ENCODE data around the gene REXO5. TPM values are rescaled to one million over a fixed set of nuclear protein-coding genes. Genes with fewer than 3 reads are reported as not detected.
"Not testable (repeated sequence)": the region's sequence is repeated elsewhere in the genome, so short reads cannot be mapped to it uniquely, and the experiment has no call there.

The REXO5 gene
- total and polyA plus RNA-seq, 2 of the 13 experiments (the other 11 are each of a cell fraction or from before 2014, with no cell fraction given), result 5.9 to 13.1 TPM

- ATAC-seq; POLR2A ChIA-PET; FAIRE-seq; BruUV-seq (replicated peaks); H3K27me3 ChIP-seq (ENCODE audit: control insufficient read depth in 1 of 2, insufficient read depth in 2 of 2, low read length in 2 of 2); intact Hi-C loops (cut with micrococcal nuclease; ENCODE audit: unreplicated experiment); H3K27ac ChIP-seq (ENCODE audit: extremely low read length, insufficient read depth, low read length); H3K4me3 ChIP-seq (replicated peaks in 1 of 3; ENCODE audit: insufficient read depth in 1 of 3, low read depth in 2 of 3, low read length in 3 of 3); in situ Hi-C loops (cut with HindIII; ENCODE audit: extremely low pct_ligation_motif_present, low pct_unique_long_range_greater_than_20kb); DNase-seq (ENCODE audit: low spot score); H3K4me2 ChIP-seq (ENCODE audit: low read depth, low read length); H3K9me3 ChIP-seq (ENCODE audit: low read length); H2AFZ ChIP-seq (ENCODE audit: low read length); CTCF ChIA-PET (ENCODE audit: low intra/inter-chr PET ratio, low total read pairs); H3K9ac ChIP-seq (ENCODE audit: insufficient read depth, low read depth, low read length): not testable (repeated sequence)
- Histone ChIP-seq H4K20me1 (ENCODE audit: insufficient read depth, low read length) (peaks cover 13% of the 10 kb centered on the region; the same call in 1 of the 2 replicates), H3K4me1 (ENCODE audit: insufficient read depth, low read length) (peaks cover 28% of the 10 kb centered on the region), H3K36me3 (replicated peaks in 1 of 2; ENCODE audit: control insufficient read depth in 1 of 2, insufficient read depth in 2 of 2, low read length in 2 of 2) (peaks cover 27 to 44% of the 10 kb centered on the region in 2 experiments), H3K79me2 (ENCODE audit: insufficient read depth, low read length) (peaks cover 57% of the 10 kb centered on the region)
- WGBS (ENCODE audit: low lambda C conversion rate), result over 99% methylated on average over 6 of the region's 6 CpGs
Measured at GRCh38 chr16:20864376-20864775, 58.0 kb downstream of the REXO5 start.

- no peaks in the 10 kb centered on the region for H3K9me3 ChIP-seq (ENCODE audit: low read length)
- WGBS (ENCODE audit: low lambda C conversion rate), result 95% methylated on average over 6 of the region's 6 CpGs
- intact Hi-C loops (cut with micrococcal nuclease; ENCODE audit: unreplicated experiment) (loop anchor here (5.0 kb wide), 1 partner anchor 62 kb away; no protein-coding TSS in a partner anchor), in situ Hi-C loops (cut with HindIII; ENCODE audit: extremely low pct_ligation_motif_present, low pct_unique_long_range_greater_than_20kb) (no loop called here)
- peaks cover 13% of the 10 kb centered on the region; the same call in 1 of the 2 replicates for H4K20me1 ChIP-seq (ENCODE audit: insufficient read depth, low read length)
- no peak for ATAC-seq
- no peak for FAIRE-seq
- ChIA-PET POLR2A (interaction anchor here (1.0 to 2.3 kb wide), 5 partner anchors 10 to 34 kb away, joined by 3 to 13 read pairs (median 4); partner anchors contain the start of genes DCUN1D3 and LYRM1), CTCF (ENCODE audit: low intra/inter-chr PET ratio, low total read pairs) (no interaction called here)
- no peak for TF ChIP-seq ZNF609 (CRISPR knock-in tag; IDR thresholded peaks at IDR 0.05; ENCODE audit: borderline replicate concordance)
- peak; percentile 95 for TF ChIP-seq TP53 (CRISPR knock-in tag; conservative IDR thresholded peaks at IDR 0.05)
- H3K36me3 ChIP-seq (replicated peaks in 1 of 2; ENCODE audit: control insufficient read depth in 1 of 2, insufficient read depth in 2 of 2, low read length in 2 of 2), result peaks cover 19 to 32% of the 10 kb centered on the region in 2 experiments
- no TSS peak for BruUV-seq (replicated peaks)
- H3K4me1 ChIP-seq (ENCODE audit: insufficient read depth, low read length), result peaks cover 40% of the 10 kb centered on the region
- peaks cover 67% of the 10 kb centered on the region for H3K79me2 ChIP-seq (ENCODE audit: insufficient read depth, low read length)
- H3K9ac ChIP-seq (ENCODE audit: insufficient read depth, low read depth, low read length), result no peak overlapping the region
- no peak overlapping the region for H3K4me2 ChIP-seq (ENCODE audit: low read depth, low read length)
- no peaks in the 10 kb centered on the region for H3K27me3 ChIP-seq (ENCODE audit: control insufficient read depth in 1 of 2, insufficient read depth in 2 of 2, low read length in 2 of 2)
- peak overlapping the region; percentile 33 for H3K27ac ChIP-seq (ENCODE audit: extremely low read length, insufficient read depth, low read length)
- no peak overlapping the region for H2AFZ ChIP-seq (ENCODE audit: low read length)
- H3K4me3 ChIP-seq (replicated peaks in 1 of 3; ENCODE audit: insufficient read depth in 1 of 3, low read depth in 2 of 3, low read length in 3 of 3), result no peak overlapping the region
- no peak for DNase-seq (ENCODE audit: low spot score)
Measured at GRCh38 chr16:20865420-20866131, 59.2 kb downstream of the REXO5 start.

All from HepG2 (cell line).